Stimulated activated CD4-positive, alpha-beta T cell treated with anti-CD3 and anti-CD28 coated beads, Interleukin-1b, Interleukin-23, amount 100 ng/mL, for 48 hours (primary cell): ENCODE results near the gene SSR4.

ENCODE experiments used
- DNase-seq: peaks from one replicate; pipeline ENCODE4 v3.0.0-alpha.2; 2020

Gene SSR4

DNA sequence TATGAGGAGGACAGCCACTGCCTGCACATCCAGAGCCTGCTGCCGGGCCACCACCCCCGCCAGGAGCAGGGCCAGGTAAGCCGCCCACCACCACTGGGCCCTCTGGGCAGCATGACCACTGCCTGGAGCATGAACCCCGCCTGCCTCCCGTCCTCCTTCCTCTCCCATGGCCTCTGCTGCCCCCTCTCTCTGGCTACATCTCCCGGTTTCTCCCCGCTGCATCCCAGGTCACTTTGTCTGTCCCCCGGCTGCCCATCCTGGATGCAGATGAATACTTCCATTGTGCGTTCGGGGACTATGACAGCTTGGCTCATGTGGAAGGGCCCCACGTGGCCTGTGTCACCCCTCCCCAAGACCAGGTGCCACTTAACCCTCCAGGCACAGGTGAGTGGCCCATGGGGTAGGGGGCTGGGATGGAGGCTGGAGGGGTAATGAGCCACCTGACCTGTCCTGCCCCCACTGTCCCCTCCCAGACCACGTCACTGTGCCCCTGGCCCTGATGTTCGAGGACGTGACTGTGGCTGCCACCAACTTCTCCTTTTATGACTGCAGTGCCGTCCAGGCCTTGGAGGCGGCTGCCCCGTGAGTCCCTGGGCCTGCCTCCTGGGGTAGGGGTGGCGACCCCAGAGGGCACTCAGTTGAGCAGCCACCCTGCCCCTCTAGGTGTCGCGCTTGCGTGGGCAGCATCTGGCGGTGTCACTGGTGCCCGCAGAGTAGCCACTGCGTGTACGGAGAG, 24.4 kb upstream of the SSR4 start:
- no peak for DNase-seq

DNA sequence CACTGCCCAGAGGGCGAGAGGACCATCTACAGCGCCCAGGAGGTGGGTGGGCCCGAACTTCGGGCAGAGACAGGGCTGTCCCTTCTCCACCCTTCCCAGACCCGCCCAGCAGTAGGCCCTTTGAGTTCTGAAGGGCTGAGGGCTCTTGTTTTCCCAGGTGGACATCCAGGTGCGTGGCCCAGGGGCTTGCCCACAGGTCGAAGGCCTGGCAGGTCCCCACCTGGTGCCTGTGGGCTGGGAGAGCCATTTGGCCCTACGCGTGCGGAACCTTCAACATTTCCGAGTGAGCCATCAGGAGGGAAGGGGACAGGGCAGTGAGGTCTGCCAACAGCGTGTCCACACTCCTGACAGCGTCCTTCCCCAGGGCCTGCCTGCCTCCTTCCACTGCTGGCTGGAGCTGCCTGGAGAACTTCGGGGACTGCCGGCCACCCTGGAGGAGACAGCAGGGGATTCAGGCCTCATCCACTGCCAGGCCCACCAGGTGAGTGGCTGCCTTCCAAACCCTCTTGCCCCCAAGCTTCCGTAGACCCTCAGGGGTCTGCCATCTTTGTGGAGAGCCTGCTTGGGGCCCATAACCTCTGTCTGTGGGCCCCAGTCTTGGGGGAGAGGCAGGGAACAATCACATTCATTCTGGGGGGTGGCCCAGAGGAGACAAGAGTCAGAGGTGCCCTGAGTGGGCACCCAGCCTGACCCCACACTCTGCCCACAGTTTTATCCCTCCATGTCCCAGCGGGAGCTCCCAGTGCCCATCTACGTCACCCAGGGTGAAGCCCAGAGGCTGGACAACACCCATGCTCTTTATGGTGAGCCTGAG, 23.7 kb upstream of the SSR4 start:
- DNase-seq = no peak

DNA sequence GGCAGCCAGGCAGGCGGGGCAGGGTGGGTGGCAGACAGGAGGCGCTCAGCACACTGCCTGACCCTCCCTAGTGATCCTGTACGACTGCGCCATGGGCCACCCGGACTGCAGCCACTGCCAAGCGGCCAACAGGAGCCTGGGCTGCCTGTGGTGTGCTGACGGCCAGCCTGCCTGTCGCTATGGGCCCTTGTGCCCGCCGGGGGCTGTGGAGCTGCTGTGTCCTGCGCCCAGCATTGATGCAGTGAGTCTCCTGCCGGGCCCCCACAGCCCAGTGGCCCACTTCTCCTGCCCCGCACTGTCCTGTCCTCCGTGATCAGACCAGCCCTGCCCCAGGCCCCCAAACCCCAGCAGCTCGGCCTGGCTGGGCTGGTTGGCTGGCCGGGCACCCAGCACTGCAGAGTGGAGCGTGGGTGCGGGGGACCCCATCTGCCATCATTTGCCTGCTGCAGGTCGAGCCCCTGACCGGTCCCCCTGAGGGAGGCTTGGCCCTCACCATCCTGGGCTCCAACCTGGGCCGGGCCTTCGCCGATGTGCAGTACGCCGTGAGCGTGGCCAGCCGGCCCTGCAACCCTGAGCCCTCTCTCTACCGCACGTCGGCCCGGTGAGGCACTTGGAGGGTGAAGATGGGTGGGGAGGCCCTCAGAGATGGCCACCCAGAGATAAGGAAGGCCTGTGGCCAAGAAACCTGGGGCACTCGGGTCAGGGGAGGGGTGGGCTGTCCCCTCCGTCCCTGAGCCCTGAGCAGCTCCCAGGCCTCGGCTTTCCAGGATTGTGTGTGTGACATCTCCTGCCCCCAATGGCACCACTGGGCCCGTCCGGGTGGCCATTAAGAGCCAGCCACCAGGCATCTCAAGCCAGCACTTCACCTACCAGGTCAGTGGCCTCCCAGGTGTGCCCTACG, 22.8 kb upstream of the SSR4 start:
- no peak for DNase-seq

DNA sequence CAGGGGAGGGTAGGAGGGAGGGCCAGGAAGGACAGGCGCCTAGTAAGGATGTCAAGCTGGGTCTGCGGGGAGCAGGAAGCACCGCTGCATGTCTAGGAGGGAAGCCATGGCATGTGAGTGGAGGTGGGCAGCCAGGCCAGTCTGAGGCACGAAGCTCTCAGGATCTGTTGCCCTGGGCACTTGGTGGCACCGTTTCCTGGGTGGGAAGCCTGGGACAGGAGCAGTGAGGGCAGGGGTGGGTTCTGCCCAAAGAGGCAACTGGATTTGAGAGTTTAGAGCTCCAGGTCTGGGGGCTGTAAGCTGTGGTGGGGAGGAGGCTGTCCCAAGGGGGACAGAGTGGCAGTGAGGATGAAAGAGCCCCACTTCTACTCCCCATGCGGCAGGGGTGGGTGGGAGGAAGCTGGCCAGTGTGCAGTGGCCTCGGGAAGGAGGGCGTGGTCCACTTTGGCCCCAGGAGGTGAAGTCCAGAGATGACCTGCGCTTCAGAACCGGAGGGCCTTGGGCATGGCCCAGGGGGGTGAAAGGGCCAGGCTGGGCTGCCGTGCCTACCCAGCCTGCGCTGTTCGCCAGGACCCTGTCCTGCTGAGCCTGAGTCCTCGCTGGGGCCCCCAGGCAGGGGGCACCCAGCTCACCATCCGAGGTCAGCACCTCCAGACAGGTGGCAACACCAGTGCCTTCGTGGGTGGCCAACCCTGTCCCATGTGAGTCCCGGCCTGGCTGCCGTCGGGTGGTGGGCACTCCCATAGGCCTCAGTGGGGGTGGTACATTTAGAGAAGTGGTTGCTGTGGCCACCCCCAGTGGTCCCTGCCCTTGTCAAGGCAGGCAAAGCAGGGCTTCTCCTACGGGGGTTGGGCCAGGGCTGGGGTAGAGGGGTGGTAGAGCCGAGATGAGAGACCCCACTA, 21.9 kb upstream of the SSR4 start:
- DNase-seq = no peak

DNA sequence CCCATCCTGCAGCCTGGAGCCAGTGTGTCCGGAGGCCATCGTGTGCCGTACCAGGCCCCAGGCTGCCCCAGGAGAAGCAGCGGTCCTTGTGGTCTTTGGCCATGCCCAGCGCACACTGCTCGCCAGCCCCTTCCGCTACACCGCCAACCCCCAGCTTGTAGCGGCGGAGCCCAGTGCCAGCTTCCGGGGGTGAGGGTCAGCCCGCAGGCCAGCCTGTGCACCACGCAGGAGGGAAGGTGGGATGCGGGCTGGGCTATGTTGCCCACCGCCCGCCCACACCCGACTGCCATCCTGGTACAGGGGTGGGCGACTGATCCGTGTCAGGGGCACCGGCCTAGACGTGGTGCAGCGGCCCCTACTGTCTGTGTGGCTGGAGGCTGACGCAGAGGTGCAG, 21.3 kb upstream of the SSR4 start:
- no peak for DNase-seq

DNA sequence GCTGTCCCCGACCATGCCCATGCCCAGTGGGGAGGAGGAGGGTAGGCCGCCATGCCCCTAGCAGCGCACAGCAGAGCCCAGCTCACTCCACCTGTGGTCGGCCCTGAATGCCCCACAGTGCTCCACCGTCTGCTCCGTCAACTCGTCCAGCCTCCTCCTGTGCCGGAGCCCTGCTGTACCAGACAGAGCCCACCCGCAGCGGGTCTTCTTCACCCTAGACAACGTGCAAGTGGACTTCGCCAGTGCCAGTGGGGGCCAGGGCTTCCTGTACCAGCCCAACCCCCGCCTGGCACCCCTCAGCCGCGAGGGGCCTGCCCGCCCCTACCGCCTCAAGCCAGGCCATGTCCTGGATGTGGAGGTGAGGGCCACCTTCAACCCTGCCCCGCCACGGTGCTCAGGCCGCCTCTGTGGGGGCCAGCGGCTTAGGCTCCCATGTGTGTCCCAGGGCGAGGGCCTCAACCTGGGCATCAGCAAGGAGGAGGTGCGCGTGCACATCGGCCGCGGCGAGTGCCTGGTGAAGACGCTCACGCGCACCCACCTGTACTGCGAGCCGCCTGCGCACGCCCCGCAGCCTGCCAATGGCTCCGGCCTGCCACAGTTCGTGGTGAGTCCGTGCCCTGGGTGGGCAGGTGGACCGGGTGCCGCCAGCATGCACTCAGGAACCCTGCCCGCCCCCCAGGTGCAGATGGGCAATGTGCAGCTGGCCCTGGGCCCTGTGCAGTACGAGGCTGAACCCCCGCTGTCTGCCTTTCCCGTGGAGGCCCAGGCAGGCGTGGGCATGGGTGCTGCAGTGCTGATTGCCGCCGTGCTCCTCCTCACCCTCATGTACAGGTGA, 20.5 kb upstream of the SSR4 start:
- no peak for DNase-seq

DNA sequence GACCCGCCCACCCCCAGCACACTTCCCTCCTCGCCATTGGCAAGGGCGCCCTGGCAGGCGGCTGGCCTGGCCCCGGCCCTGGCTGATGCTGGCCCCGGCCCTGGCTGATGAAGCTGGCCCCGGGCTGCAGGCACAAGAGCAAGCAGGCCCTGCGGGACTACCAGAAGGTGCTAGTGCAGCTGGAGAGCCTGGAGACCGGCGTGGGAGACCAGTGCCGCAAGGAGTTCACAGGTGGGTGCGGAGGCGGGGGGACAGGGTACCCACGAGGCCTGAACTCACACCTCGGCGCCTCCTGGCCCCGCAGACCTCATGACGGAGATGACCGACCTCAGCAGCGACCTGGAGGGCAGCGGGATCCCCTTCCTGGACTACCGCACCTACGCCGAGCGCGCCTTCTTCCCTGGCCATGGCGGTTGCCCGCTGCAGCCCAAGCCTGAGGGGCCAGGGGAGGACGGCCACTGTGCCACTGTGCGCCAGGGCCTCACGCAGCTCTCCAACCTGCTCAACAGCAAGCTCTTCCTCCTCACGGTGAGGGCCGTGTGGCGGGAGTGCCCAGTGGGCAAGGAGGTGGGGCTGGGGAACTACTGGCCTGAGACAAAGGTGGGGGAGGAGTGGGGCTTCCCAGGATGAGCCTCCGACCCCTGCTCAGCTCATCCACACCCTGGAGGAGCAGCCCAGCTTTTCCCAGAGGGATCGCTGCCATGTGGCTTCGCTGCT, 19.7 kb upstream of the SSR4 start:
- DNase-seq = no peak

DNA sequence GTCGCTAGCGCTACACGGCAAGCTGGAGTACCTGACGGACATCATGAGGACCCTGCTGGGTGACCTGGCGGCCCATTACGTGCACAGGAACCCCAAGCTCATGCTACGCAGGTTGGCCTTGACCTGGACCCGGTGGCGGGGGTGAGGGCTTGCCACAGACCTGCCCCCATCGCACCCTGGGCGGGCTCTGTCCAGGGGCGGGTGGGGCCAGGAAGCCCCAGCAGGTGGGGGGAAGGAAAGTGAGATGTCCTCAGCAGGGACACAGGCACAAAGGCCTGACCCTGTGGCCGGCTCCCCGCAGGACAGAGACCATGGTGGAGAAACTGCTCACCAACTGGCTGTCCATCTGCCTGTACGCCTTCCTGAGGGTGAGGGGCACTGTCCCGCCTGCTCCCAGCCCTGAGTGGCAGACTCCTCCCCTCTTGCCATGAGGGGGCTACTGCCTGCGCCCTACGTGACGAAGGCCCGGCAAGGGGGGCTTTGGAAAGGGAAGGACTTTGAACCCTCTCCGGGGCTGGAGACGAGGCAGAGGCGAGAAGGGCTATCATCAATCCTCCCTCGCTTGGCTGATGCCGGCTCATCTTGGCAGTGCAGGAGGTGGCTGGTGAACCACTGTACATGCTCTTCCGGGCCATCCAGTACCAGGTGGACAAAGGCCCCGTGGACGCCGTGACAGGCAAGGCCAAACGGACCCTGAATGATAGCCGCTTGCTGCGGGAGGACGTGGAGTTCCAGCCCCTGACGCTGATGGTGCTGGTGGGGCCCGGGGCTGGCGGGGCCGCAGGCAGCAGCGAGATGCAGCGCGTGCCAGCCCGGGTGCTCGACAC, 19.0 kb upstream of the SSR4 start:
- DNase-seq = no peak

DNA sequence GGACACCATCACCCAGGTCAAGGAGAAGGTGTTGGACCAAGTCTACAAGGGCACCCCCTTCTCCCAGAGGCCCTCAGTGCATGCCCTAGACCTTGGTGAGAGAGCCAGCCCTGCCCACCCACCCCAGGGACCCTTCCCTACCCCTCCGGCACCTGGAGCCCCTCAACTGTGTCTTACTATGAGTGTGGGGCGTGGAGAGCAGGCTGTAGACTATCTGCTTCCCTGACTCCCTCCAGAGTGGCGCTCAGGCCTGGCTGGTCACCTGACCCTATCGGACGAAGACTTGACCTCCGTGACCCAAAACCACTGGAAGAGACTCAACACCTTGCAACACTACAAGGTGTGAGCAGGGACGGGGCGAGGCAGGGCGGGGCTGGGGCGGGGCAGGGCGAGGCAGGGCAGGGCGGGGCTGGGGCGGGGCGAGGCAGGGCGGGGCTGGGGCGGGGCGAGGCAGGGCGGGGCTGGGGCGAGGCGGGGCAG, 18.3 kb upstream of the SSR4 start:
- DNase-seq = no peak

DNA sequence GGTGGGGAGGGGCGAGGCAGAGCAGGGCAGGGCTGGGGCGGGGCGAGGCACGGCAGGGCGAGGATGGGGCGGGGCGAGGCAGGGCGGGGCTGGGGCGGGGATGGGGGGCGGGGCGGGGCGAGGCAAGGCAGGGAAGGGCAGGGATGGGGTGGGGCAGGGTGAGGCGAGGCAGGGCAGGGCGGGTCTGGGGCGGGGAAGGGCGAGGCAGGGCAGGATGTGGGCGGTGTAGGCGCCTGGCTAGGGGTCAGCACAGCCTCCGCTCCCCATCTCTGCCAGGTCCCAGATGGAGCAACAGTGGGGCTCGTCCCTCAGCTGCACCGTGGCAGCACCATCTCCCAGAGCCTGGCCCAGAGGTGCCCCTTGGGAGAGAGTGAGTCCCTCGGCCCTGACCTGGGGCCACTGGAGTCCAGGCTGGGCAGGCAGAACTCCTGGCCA, 17.8 kb upstream of the SSR4 start:
- no peak for DNase-seq

DNA sequence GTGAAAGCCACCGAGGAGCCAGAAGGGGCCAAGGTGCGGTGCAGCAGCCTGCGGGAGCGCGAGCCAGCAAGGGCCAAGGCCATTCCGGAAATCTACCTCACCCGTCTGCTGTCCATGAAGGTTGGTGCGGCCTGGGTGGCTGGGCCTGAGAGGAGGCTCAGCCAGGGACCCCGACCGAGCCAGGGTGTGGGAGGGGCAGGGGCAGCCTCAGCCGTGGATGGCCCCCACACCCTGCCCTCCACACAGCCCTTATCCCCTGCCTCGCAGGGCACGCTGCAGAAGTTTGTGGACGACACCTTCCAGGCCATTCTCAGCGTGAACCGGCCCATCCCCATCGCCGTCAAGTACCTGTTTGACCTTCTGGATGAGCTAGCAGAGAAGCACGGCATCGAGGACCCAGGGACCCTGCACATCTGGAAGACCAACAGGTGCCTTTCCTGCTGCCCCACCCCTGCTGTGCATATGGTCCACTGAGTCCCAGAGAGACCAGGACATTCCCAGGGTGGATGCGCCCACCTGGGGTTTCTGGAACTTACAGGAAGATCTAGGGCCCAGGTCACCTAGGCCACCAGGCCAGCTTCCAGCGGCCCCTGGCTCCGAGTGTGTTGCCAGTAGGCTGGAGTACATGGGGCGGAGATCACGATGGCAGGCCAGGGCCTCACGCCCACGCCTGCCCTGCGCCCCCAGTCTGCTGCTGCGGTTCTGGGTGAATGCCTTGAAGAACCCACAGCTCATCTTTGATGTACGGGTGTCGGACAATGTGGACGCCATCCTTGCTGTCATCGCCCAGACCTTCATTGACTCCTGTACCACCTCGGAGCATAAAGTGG, 17.0 kb upstream of the SSR4 start:
- no peak for DNase-seq

DNA sequence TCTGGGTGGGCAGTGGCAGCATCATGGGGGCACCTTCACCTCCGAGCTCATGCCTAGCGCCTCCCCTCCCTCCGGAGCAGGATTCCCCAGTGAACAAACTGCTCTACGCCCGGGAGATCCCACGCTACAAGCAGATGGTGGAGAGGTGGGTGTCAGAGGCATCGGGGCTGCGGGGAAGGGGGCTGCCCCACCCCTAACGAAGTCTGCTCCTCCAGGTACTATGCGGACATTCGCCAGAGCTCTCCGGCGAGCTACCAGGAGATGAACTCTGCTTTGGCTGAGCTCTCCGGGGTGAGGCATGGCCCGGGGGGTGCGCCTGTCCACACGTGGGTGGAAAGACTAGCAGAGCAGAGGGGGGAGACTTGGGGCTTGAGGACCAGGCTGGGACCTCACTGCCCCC, 16.3 kb upstream of the SSR4 start:
- DNase-seq = no peak

DNA sequence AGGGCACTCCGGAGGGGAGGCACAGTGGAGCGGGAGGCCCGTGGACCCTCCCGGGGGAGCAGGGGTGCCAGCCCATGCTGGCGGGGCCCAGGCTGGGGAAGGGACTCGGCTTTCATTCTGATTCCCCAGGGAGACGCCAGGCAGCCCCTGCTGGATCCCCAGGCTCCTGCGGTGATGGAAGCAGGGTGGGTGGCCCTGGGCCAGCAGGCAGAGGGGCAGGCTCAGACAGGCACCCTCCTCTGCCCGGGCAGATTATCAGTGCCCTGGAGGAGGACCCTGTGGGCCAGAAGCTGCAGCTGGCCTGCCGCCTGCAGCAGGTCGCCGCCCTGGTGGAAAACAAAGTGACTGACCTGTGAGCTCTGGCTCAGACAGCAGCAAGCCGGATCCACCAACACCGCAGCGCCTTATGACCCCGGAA, 15.8 kb upstream of the SSR4 start:
- DNase-seq = no peak

DNA sequence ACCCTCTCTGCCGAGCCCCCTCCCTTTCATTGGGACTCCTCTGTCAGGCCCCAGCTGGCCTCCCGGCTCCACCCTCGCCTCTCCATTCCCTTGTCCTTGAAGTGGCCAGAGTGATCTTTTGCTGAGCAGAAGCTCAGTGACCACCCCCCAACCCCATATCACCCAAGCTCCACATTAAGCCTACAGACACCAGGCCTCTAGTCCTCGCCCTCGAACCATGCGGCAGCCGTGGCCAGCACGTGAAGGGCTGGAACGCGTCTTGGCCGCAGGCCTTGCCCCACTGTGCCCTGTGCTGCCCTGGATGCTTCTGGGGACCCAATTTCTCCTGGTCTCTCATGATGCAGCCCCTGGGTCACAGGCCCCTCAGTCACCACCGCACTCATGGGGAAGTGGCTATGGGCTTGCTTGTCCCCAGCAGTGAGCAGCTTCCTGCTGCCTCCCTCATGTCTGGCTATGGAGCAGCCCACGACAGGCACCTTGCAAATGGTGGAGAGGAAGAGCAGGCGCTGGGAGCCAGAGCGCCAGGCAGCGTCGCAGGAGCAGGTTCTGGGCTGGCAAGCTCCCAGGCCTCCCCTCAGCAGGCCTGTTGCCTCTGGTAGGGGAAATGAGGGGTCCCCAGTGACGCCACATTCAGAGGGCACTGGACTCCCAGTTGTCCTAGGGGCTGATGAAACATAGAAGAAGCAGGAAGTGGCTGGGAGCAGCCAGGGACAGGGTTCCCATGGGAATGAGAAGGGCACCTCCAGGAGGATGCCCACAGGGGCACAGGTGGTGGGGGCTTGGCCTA, 14.4 kb upstream of the SSR4 start:
- no peak for DNase-seq

DNA sequence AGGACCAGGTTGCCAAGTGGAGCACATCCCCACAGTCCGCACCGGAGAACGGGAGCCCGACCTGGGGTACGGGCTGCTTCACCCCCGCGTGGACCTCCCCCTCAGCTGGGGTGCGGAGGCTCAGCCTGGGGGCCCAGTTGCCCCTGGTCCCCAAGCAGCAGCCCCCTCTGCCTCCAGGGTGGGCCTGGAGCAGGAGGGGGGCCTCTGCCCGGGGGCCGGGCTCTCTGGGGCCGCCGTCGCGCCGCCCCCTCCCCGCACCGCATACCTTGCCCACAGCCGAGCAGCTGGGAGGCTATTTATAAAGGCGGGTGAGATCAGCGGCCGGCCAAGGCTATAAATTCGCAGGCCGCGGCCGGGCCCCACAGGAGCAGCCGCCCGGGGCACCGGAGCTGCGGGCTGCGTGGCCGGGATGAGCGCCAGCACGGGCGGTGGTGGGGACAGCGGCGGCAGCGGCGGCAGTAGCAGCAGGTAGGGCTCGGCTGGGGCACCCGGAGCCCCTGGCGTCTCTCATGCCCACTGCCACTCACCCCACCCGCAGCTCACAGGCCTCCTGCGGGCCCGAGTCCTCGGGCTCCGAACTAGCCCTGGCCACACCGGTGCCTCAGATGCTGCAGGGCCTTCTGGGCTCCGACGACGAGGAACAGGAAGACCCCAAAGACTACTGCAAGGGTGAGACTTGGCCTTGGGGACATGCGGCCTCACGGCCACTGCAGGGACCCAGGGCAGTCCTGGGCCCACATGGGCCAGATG, 13.6 kb upstream of the SSR4 start, which contains the start of gene SRPK3:
TSS of gene SRPK3 (plus strand) at position 364 of the 750 bp plus-strand sequence. CDS start at position 410, 46 bp downstream.
- no peak for DNase-seq

DNA sequence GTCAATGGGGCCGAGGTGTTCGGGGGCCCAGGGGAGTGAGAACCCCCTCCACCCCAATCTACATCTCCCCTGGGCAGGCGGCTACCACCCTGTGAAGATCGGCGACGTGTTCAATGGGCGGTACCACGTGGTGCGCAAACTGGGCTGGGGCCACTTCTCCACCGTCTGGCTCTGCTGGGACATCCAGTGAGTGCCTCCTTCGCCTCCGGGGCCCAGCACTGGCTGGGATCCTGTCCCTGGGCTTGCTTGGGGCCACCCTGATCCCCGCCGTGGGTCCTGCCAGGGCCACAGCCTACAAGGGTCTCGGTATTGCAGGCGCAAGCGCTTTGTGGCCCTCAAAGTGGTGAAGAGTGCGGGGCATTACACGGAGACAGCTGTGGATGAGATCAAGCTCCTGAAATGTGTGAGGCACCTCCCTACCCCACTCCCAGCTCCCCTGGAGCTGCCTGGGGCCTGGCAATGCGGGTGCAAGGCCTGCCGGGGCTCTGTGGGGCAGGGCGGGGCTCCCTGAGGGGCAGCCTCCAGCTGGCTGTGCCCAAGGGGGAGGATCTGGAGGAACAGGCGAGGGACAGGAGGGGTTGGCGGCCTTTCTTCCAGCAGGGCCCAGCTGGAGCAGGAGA, 12.9 kb upstream of the SSR4 start:
- DNase-seq = no peak
